GM19463 (cell line): ENCODE data around the gene PLSCR3.

Source experiments
- ATAC-seq: cut with Tn5 transposase; IDR thresholded peaks from one replicate; pipeline ENCODE4 v1.9.1; 2021; ENCODE audit warnings: mild to moderate bottlenecking, moderate library complexity; ENCODE audit not compliant: unreplicated experiment

Gene PLSCR3

GRCh38 chr17:7407082-7407481 lies 12.8 kb upstream of the PLSCR3 start:
- ATAC-seq = no peak

GRCh38 chr17:7406235-7406825 lies 12.0 kb upstream of the PLSCR3 start:
- ATAC-seq = no peak

DNA sequence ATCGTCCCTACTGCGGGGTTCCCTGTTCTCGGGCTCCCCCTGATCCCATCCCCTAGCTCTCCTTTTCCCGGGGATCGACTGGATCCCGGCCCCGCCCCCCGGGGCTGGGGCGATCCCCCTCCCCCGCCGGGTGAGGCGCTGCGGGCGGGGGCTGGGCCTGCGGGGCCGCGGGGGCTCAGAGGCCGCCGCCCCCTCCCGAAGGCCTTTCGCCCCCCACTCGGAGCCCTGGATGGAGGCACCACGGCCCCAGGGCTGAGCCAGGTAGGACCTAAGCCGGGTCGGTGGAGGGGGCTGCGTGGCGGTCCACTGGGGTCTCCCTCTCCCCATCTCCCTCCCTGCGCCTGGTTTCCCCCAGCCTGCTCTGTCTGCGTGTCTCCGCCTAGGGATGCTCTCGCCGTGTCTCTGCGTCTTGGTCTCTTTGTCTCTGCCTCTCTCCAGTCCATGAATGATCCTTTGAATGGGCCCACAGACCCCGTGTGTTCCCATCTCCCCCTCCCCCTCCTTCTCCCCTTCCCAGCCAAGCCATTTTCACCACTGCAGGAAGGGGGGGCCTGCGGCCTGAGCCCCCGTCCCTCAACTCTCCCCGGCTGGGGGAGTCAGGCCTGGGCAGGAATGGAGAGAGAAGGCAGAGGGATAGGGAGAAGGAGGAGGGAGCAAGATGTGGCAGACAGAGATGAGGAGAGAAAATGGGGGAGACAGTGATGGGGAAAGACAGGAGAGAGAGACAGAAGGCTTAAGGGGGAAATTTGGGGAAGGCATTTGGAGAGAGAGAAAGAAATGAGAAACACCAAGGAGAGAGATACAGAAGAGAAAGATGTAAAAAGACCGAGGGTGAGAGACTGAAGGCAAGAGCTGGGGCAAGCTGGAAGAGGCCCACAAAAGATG lies 11.3 kb upstream of the PLSCR3 start:
- no peak for ATAC-seq

- ATAC-seq = no peak
Measured at GRCh38 chr17:7404737-7405349, 10.5 kb upstream of the PLSCR3 start.

DNA sequence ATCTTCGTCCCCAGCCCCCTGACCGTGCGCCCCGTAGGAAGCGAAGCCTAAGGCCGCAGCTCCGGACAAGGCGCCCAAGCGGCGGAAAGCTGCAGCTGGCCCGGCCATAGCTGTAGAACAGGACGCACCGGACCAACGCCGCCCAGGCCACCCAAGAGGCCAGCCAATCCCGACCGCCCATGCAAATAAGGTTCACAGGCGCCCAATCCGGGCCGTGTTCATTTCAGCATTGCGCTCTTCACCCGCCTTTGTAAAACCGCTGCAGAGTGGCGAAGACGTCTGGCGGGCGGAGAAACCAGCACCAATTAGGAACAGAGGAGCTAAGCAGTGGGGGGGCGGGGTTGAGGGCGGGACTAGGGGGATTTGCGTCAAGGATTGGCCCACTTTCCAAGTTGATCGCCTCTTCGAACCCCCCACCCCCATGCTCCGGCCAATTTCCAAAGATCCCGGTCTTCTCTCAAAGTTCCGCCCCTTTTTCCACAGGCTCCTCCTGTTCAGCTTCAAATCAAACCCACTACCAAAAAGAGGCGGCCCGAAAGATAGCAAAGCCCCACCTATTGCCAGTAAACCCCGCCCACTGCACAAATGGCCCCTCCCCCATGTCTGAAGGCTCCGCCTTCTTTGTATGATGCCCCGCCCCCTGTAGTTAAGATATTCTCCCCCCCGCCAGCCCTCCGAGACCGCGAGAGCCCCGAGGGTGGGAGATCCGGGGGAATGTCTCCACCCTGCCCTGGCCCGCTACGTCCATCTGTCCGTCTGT lies 9.8 kb upstream of the PLSCR3 start, which contains the start of gene TMEM256:
TMEM256 (minus strand) TSS at position 121 of the 760 bp plus-strand sequence; CDS start at position 108, 13 bp downstream.
- peak; percentile 97 for ATAC-seq

GRCh38 chr17:7403727-7403976 lies 9.3 kb upstream of the PLSCR3 start:
- ATAC-seq = no peak

- ATAC-seq = no peak
Measured at GRCh38 chr17:7403043-7403726, 8.9 kb upstream of the PLSCR3 start.

DNA sequence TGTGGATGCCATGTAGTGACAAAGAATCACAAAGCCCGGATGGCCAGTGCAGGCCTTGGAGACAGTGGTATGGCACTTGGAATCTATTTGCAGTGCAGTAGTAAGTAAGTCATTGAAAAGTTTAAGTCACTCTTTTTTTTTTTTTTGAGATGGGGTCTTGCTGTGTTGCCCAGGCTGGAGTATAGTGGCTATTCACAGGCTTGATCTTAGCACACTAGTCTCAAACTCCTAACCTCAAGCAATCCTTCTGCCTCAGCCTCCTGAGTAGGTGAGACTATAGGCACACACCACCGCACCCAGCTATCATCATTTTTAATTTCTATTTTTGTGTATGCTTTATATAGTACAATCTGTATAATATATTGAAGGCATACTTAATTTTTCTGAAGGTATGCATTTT lies 4.3 kb upstream of the PLSCR3 start:
- ATAC-seq = no peak

GRCh38 chr17:7396147-7396546 lies 1.8 kb upstream of the PLSCR3 start:
- ATAC-seq = no peak

DNA sequence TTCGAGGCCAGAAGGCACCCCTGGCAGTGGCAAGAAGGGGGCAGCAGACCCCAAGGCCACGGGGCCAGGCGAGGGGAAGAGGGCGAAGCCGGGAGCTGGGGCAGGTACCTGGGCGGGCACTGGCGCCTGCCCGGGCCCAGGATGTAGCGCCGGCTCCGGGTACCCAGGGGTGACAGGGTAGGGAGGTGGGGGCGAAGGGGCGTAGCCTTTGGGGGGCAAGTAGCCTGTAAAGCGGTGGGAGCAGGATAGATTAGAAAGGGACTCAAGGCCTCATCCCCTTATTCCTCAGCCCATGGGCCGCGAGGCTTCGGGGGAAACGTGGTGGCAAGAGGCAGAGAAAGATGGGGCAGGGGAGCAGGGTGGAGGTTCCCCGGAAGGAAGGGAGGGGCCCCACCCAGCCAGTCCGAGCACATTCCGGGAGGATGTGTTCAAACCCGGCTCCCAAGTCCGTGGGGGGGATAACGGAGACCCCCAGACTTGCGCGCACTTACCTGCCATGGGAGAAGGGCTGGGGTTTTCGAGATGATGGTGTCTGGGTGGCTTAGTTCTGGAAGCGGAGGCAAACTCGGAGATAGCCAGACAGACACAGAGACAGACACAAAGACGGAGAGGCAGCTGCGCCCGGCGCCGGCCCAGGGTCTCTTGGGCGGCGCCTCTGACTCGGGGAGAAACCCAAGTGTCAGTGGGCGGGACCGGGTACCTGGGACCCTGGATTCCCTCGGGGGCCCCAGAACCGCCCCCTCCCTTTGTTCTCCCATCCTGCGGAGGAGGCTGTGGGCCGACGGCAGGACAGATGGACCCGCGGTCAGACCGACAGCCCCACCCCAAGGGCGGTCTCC lies 493 bp downstream of the PLSCR3 start:
- ATAC-seq = peak; percentile 37

DNA sequence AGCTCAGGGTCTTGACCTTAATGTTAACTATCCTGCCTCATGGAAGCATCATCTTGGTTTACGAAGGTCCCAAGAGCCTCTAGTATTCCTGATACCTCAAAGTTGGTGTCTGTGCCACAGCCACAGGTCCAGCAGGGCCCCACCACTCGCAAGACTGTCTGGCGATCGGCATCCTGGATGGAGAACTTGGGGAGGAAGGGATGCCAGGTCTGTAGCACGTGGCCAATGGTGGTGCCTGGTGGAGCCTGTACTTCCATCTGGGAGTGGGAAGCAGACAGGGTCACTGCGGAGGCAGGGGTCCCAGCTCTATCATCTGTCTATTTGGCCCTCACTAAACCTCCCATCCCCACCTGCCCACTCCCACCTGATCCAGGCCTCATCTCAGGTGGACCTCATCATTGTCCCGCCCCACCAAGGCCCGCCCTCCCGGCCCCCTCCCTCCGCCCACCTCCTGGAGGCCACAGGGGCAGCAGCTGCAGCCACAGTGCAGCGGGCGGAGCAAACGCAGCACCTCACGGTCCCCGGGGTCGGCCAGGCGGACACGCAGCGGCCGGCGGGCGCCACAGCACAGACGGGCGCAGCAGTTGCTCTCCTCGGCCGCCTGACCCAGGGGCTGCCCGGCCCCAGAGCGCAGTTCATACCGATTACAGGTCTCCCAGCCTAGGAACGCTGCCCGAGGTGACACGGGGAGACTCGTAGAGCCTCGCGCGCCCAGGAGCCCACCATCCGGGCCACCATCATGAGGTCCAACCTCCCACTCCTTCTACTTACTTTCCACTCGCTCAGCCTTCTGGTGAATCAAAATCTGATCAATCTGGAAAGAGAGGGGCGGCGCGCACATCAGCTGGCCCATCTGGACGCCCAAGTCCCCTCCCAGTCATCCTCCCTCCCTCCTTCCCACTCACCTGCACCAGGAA lies 1.4 kb downstream of the PLSCR3 start:
- no peak for ATAC-seq

- no peak for ATAC-seq
Measured at GRCh38 chr17:7391307-7391706, 3.0 kb downstream of the PLSCR3 start.

GRCh38 chr17:7389924-7390910 lies 4.1 kb downstream of the PLSCR3 start:
- no peak for ATAC-seq

GRCh38 chr17:7388856-7389255 lies 5.5 kb downstream of the PLSCR3 start:
- ATAC-seq = no peak

- ATAC-seq = no peak
Measured at GRCh38 chr17:7384489-7385081, 9.7 kb downstream of the PLSCR3 start.

- ATAC-seq = no peak
Measured at GRCh38 chr17:7383742-7384488, 10.4 kb downstream of the PLSCR3 start.

- ATAC-seq = no peak
Measured at GRCh38 chr17:7383371-7383741, 11.0 kb downstream of the PLSCR3 start.
